Nasal cavity respiratory epithelium epithelial cell of viscerocranial mucosa (primary cell): ENCODE measurements around the gene AR. TPM values are rescaled to one million over a fixed set of nuclear protein-coding genes. Genes with fewer than 3 reads are reported as not detected.

Experiments
- total RNA-seq: library from RNA; depleted of rRNA; stranded (reverse); fragments of >200 nt; gene quantifications from 2 replicates; pipeline ENCODE4 v1.2.3, GENCODE V29; 2014

AR gene
- total RNA-seq = 0.07 TPM in 1 of 2 replicates, not detected in the other

GRCh38 chrX:67543818-67544217 lies at the start of gene AR:
Gene AR (plus strand): TSS chrX:67544021. CDS start chrX:67545147, 1,126 bp downstream.

